HEK293 (cell line): ENCODE measurements around the gene RPL26.
"Not testable (repeated sequence)": the region's sequence is repeated elsewhere in the genome, so short reads cannot be mapped to it uniquely, and the experiment has no call there.

Experiments
- CTCF ChIA-PET: fragments of 350-600 bp; formaldehyde crosslinking; extraction: SDS; loops from one replicate; lab custom pipeline; 2021; ENCODE audit warnings: antibody characterized with exemption; lab: Yijun Ruan, JAX
- POLR2A ChIA-PET: fragments of 300-600 bp; formaldehyde crosslinking; extraction: SDS; loops from one replicate; lab custom pipeline; 2020; ENCODE audit warnings: antibody characterized with exemption, inconsistent platforms; lab: Yijun Ruan, JAX
- H3K27ac ChIP-seq: fragments of 200-500 bp; sonication (Bioruptor generic); 2 replicates; pipeline ENCODE4 v1.5.1; 2014; ENCODE audit warnings: low read depth, low read length, control low read depth, inconsistent platforms; ENCODE audit errors: extremely low read depth
- H3K36me3 ChIP-seq, 2 experiments: fragments of 200-500 bp in 1 of 2; sonication (Bioruptor generic) in 1 of 2; 1 replicate in 1 of 2; 2 replicates in 1 of 2; pipeline ENCODE4 v1.5.1; 2014 to 2017; ENCODE audit warnings: inconsistent platforms in 2 of 2, low read length in 2 of 2; ENCODE audit not compliant: control insufficient read depth in 2 of 2, insufficient read depth in 1 of 2
- H3K4me1 ChIP-seq: fragments of 200-500 bp; sonication (Bioruptor generic); 2 replicates; pipeline ENCODE4 v1.5.1; 2014; ENCODE audit warnings: mild to moderate bottlenecking, low read length, inconsistent platforms; ENCODE audit not compliant: control insufficient read depth, insufficient read depth
- H3K4me3 ChIP-seq: 2 replicates; pipeline ENCODE4 v1.5.1; 2011; ENCODE audit warnings: low read depth, mild to moderate bottlenecking, control low read depth, low read length, moderate library complexity
- H3K9me3 ChIP-seq: fragments of 200-500 bp; sonication (Bioruptor generic); 2 replicates; pipeline ENCODE4 v1.5.1; 2014; ENCODE audit warnings: low read depth, low read length, inconsistent platforms; ENCODE audit not compliant: control insufficient read depth, insufficient read depth
- GLIS1 ChIP-seq: fragments of 450-650 bp; formaldehyde crosslinking; IDR thresholded peaks from 2 replicates; pipeline ENCODE4 v1.5.1; 2016; ENCODE audit warnings: missing biosample characterization, missing genetic modification characterization
- GLIS2 ChIP-seq: fragments of 450-650 bp; formaldehyde crosslinking; IDR thresholded peaks from 2 replicates; pipeline ENCODE4 v1.5.1; 2016; ENCODE audit warnings: missing biosample characterization, missing genetic modification characterization
- IKZF3 ChIP-seq: fragments of 450-650 bp; IDR thresholded peaks from 2 replicates; pipeline ENCODE4 v1.5.0; 2018; ENCODE audit warnings: missing biosample characterization, mild to moderate bottlenecking, missing genetic modification characterization, moderate library complexity
- INSM2 ChIP-seq: fragments of 450-650 bp; formaldehyde crosslinking; IDR thresholded peaks from 2 replicates; pipeline ENCODE4 v1.5.1; 2016; ENCODE audit warnings: missing biosample characterization, missing genetic modification characterization
- KLF8 ChIP-seq: fragments of 450-650 bp; formaldehyde crosslinking; IDR thresholded peaks from 2 replicates; pipeline ENCODE4 v1.5.1; 2016; ENCODE audit warnings: missing biosample characterization, missing genetic modification characterization
- PRDM10 ChIP-seq: fragments of 450-650 bp; formaldehyde crosslinking; IDR thresholded peaks from 2 replicates; pipeline ENCODE4 v1.5.1; 2016; ENCODE audit warnings: missing biosample characterization, missing genetic modification characterization
- SCRT2 ChIP-seq: fragments of 450-650 bp; formaldehyde crosslinking; IDR thresholded peaks from 2 replicates; pipeline ENCODE4 v1.5.1; 2016; ENCODE audit warnings: missing biosample characterization, missing genetic modification characterization
- ZBTB17 ChIP-seq: fragments of 450-650 bp; formaldehyde crosslinking; IDR thresholded peaks from 2 replicates; pipeline ENCODE4 v1.5.1; 2016; ENCODE audit warnings: missing biosample characterization, missing genetic modification characterization
- ZIC2 ChIP-seq: fragments of 450-650 bp; formaldehyde crosslinking; IDR thresholded peaks from 2 replicates; pipeline ENCODE4 v1.5.1; 2016; ENCODE audit warnings: missing biosample characterization, missing genetic modification characterization
- ZNF37A ChIP-seq: fragments of 450-650 bp; IDR thresholded peaks from 2 replicates; pipeline ENCODE4 v1.5.1; 2018; ENCODE audit warnings: missing biosample characterization, missing genetic modification characterization
- ZNF394 ChIP-seq: fragments of 450-650 bp; formaldehyde crosslinking; IDR thresholded peaks from 2 replicates; pipeline ENCODE4 v1.5.1; 2016; ENCODE audit warnings: missing biosample characterization, missing genetic modification characterization, mild to moderate bottlenecking, moderate library complexity, borderline replicate concordance
- ZNF600 ChIP-seq: fragments of 450-650 bp; formaldehyde crosslinking; IDR thresholded peaks from 2 replicates; pipeline ENCODE4 v1.5.1; 2016; ENCODE audit warnings: missing biosample characterization, missing genetic modification characterization
- ZNF660 ChIP-seq: fragments of 450-650 bp; IDR thresholded peaks from 2 replicates; pipeline ENCODE4 v1.5.1; 2018; ENCODE audit warnings: missing biosample characterization, mild to moderate bottlenecking, missing genetic modification characterization
- ZNF664 ChIP-seq: fragments of 450-650 bp; formaldehyde crosslinking; IDR thresholded peaks from 2 replicates; pipeline ENCODE4 v1.5.1; 2016; ENCODE audit warnings: missing biosample characterization, missing genetic modification characterization
- ZNF701 ChIP-seq: fragments of 450-650 bp; formaldehyde crosslinking; IDR thresholded peaks from 2 replicates; pipeline ENCODE4 v1.5.1; 2016; ENCODE audit warnings: missing biosample characterization, missing genetic modification characterization
- TF ChIP-seq, protein P1 (sequence below): fragments of 450-650 bp; formaldehyde crosslinking; IDR thresholded peaks from 2 replicates; pipeline ENCODE4 v1.5.1; 2016; ENCODE audit warnings: missing biosample characterization, missing genetic modification characterization
- TF ChIP-seq, protein P2 (sequence below): fragments of 450-650 bp; formaldehyde crosslinking; IDR thresholded peaks from 2 replicates; pipeline ENCODE4 v1.5.1; 2016; ENCODE audit warnings: missing biosample characterization, missing genetic modification characterization
- TF ChIP-seq, protein P3 (sequence below): fragments of 450-650 bp; IDR thresholded peaks from 2 replicates; pipeline ENCODE4 v1.5.1; 2018; ENCODE audit warnings: missing biosample characterization, mild to moderate bottlenecking, missing genetic modification characterization

The RPL26 gene

DNA sequence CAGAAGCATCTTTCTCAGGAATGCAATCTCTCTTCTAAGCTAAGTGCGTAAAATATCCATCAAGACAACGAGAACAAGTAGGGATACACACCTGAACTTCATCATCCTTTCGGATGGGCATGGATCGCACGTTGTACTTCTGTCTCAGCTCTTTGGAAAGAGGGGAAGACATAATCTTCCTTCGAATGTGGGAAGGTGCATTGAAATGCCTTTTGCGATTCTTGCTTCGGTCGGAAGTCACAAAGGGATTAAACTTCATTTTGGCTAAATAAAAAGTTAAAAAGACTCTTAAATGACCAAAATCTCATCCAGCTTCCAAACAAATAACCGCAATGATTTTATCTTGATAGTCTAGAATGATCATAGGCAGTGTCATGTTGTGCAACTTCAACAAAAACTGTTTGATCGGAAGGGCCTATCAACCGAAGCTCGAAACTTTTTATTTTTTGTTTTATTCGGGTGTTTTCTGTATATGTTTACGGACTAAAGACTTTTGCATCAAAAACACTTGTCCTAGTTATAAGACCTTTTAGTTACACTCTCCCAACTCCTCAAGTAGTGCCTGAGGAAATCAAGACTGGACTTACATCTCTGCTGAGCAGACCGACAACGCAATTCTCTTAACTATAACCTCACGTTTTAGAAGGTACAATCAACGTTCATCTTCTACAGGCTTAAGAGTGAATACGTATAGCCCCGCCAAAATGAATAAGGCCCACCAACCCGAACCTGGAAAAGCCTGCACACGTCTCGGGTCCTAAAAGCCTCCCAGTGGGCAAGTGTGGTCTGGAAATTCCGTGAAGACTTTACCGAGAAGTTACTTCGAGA is 727 bp downstream of the RPL26 start:
- POLR2A ChIA-PET = interaction anchor here (0.7 to 1.4 kb wide), 6 partner anchors 11 to 226 kb away, joined by 3 to 10 read pairs (median 3); partner anchors contain the start of genes AURKB and NDEL1
- peak overlapping the region; percentile 90 for H3K4me3 ChIP-seq
- peaks cover 13% of the 10 kb centered on the region for H3K4me1 ChIP-seq
- H3K36me3 ChIP-seq = peaks cover 46 to 52% of the 10 kb centered on the region in 2 experiments
- no peaks in the 10 kb centered on the region for H3K9me3 ChIP-seq
- TF ChIP-seq ZNF37A (0 out of 2 replicates have a peak, but pooled peaks have one; percentile 12), ZNF394 (tag by site-specific recombination) (no peak), ZIC2 (tag by site-specific recombination) (no peak)
- CTCF ChIA-PET = interaction anchor here (0.6 to 1.8 kb wide), 8 partner anchors 11 to 364 kb away, joined by 3 to 13 read pairs (median 4); no protein-coding TSS in a partner anchor
- peak overlapping the region; percentile 97 for H3K27ac ChIP-seq

- no peaks in the 10 kb centered on the region for H3K9me3 ChIP-seq
- POLR2A ChIA-PET = no interaction called here
- TF ChIP-seq, protein P1, sequence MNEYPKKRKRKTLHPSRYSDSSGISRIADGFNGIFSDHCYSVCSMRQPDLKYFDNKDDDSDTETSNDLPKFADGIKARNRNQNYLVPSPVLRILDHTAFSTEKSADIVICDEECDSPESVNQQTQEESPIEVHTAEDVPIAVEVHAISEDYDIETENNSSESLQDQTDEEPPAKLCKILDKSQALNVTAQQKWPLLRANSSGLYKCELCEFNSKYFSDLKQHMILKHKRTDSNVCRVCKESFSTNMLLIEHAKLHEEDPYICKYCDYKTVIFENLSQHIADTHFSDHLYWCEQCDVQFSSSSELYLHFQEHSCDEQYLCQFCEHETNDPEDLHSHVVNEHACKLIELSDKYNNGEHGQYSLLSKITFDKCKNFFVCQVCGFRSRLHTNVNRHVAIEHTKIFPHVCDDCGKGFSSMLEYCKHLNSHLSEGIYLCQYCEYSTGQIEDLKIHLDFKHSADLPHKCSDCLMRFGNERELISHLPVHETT (tag by site-specific recombination) = no peak
- TF ChIP-seq PRDM10 (tag by site-specific recombination) = peak; percentile 70
- TF ChIP-seq INSM2 (tag by site-specific recombination) = no peak
- no peak for TF ChIP-seq ZNF701
- TF ChIP-seq SCRT2 (tag by site-specific recombination) = 0 out of 2 replicates have a peak, but pooled peaks have one; percentile 17
- peaks cover 21% of the 10 kb centered on the region for H3K4me1 ChIP-seq
- no peak overlapping the region; the same call in 1 of the 2 replicates for H3K4me3 ChIP-seq
- peak overlapping the region; percentile 10; the same call in 1 of the 2 replicates for H3K27ac ChIP-seq
- CTCF ChIA-PET = interaction anchor here (1.3 kb wide), 1 partner anchor 366 kb away, joined by 4 read pairs; no protein-coding TSS in a partner anchor
- peaks cover 51 to 64% of the 10 kb centered on the region in 2 experiments for H3K36me3 ChIP-seq
Observed at GRCh38 chr17:8380049-8380448, 2.9 kb downstream of the RPL26 start.

GRCh38 chr17:8378117-8378516 is 4.9 kb downstream of the RPL26 start:
- CTCF ChIA-PET = interaction anchor here (0.6 to 2.2 kb wide), 4 partner anchors 8 to 408 kb away, joined by 3 to 7 read pairs (median 6); no protein-coding TSS in a partner anchor
- H3K9me3 ChIP-seq, H3K4me3 ChIP-seq, POLR2A ChIA-PET: not testable (repeated sequence)
- Histone ChIP-seq H3K36me3 (peaks cover 51 to 64% of the 10 kb centered on the region in 2 experiments), H3K27ac (0 out of 2 replicates have a peak overlapping the region, but pooled peaks have one; percentile 29), H3K4me1 (peaks cover 21% of the 10 kb centered on the region)
- TF ChIP-seq ZNF600 (peak; percentile 75; the same call in 1 of the 2 replicates), IKZF3 (tag by site-specific recombination) (0 out of 2 replicates have a peak, but pooled peaks have one; percentile 27), GLIS1 (tag by site-specific recombination) (peak; percentile 95), ZBTB17 (peak; percentile 88), ZNF664 (tag by site-specific recombination) (peak; percentile 82), ZNF660 (tag by site-specific recombination) (peak; percentile 41; the same call in 1 of the 2 replicates), KLF8 (tag by site-specific recombination) (0 out of 2 replicates have a peak, but pooled peaks have one; percentile 18), ZIC2 (tag by site-specific recombination) (peak; percentile 94), GLIS2 (tag by site-specific recombination) (0 out of 2 replicates have a peak, but pooled peaks have one; percentile 23)
- TF ChIP-seq, protein P2, sequence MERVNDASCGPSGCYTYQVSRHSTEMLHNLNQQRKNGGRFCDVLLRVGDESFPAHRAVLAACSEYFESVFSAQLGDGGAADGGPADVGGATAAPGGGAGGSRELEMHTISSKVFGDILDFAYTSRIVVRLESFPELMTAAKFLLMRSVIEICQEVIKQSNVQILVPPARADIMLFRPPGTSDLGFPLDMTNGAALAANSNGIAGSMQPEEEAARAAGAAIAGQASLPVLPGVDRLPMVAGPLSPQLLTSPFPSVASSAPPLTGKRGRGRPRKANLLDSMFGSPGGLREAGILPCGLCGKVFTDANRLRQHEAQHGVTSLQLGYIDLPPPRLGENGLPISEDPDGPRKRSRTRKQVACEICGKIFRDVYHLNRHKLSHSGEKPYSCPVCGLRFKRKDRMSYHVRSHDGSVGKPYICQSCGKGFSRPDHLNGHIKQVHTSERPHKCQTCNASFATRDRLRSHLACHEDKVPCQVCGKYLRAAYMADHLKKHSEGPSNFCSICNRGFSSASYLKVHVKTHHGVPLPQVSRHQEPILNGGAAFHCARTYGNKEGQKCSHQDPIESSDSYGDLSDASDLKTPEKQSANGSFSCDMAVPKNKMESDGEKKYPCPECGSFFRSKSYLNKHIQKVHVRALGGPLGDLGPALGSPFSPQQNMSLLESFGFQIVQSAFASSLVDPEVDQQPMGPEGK (tag by site-specific recombination) = peak; percentile 68
- TF ChIP-seq, protein P3, sequence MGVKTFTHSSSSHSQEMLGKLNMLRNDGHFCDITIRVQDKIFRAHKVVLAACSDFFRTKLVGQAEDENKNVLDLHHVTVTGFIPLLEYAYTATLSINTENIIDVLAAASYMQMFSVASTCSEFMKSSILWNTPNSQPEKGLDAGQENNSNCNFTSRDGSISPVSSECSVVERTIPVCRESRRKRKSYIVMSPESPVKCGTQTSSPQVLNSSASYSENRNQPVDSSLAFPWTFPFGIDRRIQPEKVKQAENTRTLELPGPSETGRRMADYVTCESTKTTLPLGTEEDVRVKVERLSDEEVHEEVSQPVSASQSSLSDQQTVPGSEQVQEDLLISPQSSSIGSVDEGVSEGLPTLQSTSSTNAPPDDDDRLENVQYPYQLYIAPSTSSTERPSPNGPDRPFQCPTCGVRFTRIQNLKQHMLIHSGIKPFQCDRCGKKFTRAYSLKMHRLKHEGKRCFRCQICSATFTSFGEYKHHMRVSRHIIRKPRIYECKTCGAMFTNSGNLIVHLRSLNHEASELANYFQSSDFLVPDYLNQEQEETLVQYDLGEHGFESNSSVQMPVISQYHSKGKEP = peak; percentile 42; the same call in 1 of the 2 replicates
